GM12878 (cell line): ENCODE results near the gene SLC1A5.

ENCODE experiments used
- BACH1 ChIP-seq: fragments of 450-650 bp; IDR thresholded peaks from 2 replicates; pipeline ENCODE4 v1.6.1; 2017; ENCODE audit warnings: mild to moderate bottlenecking, borderline replicate concordance
- E4F1 ChIP-seq: fragments of 450-650 bp; IDR thresholded peaks from 2 replicates; pipeline ENCODE4 v1.6.1; 2018; ENCODE audit warnings: borderline replicate concordance, mild to moderate bottlenecking; ENCODE audit not compliant: partially characterized antibody
- MEF2A ChIP-seq: IDR thresholded peaks from 2 replicates; pipeline ENCODE4 v1.6.1; 2011; ENCODE audit warnings: low read depth, mild to moderate bottlenecking, low read length, moderate library complexity; ENCODE audit not compliant: insufficient read depth
- RFX5 ChIP-seq: IDR thresholded peaks from 2 replicates; pipeline ENCODE4 v1.6.1; 2011; ENCODE audit warnings: low read depth, low read length, improper control_type of control experiment
- USF2 ChIP-seq: IDR thresholded peaks from 2 replicates; pipeline ENCODE4 v1.6.1; 2011; ENCODE audit warnings: low read depth, low read length, improper control_type of control experiment, borderline replicate concordance

- TF ChIP-seq BACH1 (no peak), E4F1 (no peak), USF2 (no peak), MEF2A (no peak), RFX5 (no peak)
These were observed 60.6 kb downstream of the SLC1A5 start for GRCh38 chr19:46727757-46728156.
